Ectodermal cell (in vitro differentiated cells): Measurements from ENCODE around the gene FHOD3.

ENCODE experiments used
- H3K27ac ChIP-seq: 2 replicates; pipeline ENCODE4 v1.7.0; 2013; ENCODE audit warnings: mild to moderate bottlenecking, low read depth, low read length; ENCODE audit not compliant: insufficient read depth, poor library complexity, severe bottlenecking
- H3K27me3 ChIP-seq: 2 replicates; pipeline ENCODE4 v1.7.0; 2013; ENCODE audit warnings: mild to moderate bottlenecking, low read length; ENCODE audit not compliant: insufficient read depth, control insufficient read depth, poor library complexity, severe bottlenecking
- H3K36me3 ChIP-seq: one replicate; pipeline ENCODE4 v1.7.0; 2013; ENCODE audit warnings: low read length; ENCODE audit not compliant: control insufficient read depth, insufficient read depth
- H3K4me1 ChIP-seq: one replicate; pipeline ENCODE4 v1.7.0; 2013; ENCODE audit warnings: low read length; ENCODE audit not compliant: control insufficient read depth, insufficient read depth
- H3K4me3 ChIP-seq: 2 replicates; pipeline ENCODE4 v1.7.0; 2013; ENCODE audit warnings: low read depth, low read length, control low read depth; ENCODE audit not compliant: insufficient read depth
- H3K9me3 ChIP-seq: 2 replicates; pipeline ENCODE4 v1.7.0; 2013; ENCODE audit warnings: mild to moderate bottlenecking, low read length, moderate library complexity; ENCODE audit not compliant: control insufficient read depth
- WGBS, 2 experiments: methylation state at CpG; one replicate each; pipeline ENCODE4 v1.1.7; 2013; ENCODE audit warnings: missing lambda C conversion rate in 2 of 2; 5-methylcytosine and 5-hydroxymethylcytosine counted together

The FHOD3 gene

GRCh38 chr18:36672437-36673344 lies 375.2 kb downstream of the FHOD3 start:
- Histone ChIP-seq H3K27me3 (no peaks in the 10 kb centered on the region), H3K9me3 (no peaks in the 10 kb centered on the region), H3K27ac (no peak overlapping the region), H3K4me3 (no peak overlapping the region), H3K36me3 (peaks cover 8% of the 10 kb centered on the region), H3K4me1 (no peaks in the 10 kb centered on the region)
- 91 to 93% methylated on average over 10 to 11 of the region's 11 CpGs for WGBS, 2 experiments

GRCh38 chr18:36673452-36673851 lies 375.9 kb downstream of the FHOD3 start:
- no peaks in the 10 kb centered on the region for H3K4me1 ChIP-seq
- no peak overlapping the region for H3K27ac ChIP-seq
- H3K27me3 ChIP-seq, result no peaks in the 10 kb centered on the region
- no peak overlapping the region for H3K4me3 ChIP-seq
- 78 to 89% methylated on average over 2 of the region's 3 CpGs for WGBS, 2 experiments
- H3K36me3 ChIP-seq, result peaks cover 8% of the 10 kb centered on the region
- no peaks in the 10 kb centered on the region for H3K9me3 ChIP-seq

GRCh38 chr18:36675076-36675475 lies 377.6 kb downstream of the FHOD3 start:
- Histone ChIP-seq H3K4me3 (no peak overlapping the region), H3K36me3 (peaks cover 8% of the 10 kb centered on the region), H3K27ac (no peak overlapping the region), H3K27me3 (no peaks in the 10 kb centered on the region), H3K9me3 (no peaks in the 10 kb centered on the region), H3K4me1 (no peaks in the 10 kb centered on the region)
- 91 to 93% methylated on average over 3 of the region's 3 CpGs for WGBS, 2 experiments

GRCh38 chr18:36675542-36675941 lies 378.0 kb downstream of the FHOD3 start:
- WGBS, 2 experiments, result 83% methylated on average over 1 to 2 of the region's 2 CpGs
- H3K27me3 ChIP-seq, result no peaks in the 10 kb centered on the region
- no peaks in the 10 kb centered on the region for H3K4me1 ChIP-seq
- no peaks in the 10 kb centered on the region for H3K9me3 ChIP-seq
- H3K4me3 ChIP-seq, result no peak overlapping the region
- peaks cover 8% of the 10 kb centered on the region for H3K36me3 ChIP-seq
- no peak overlapping the region for H3K27ac ChIP-seq

GRCh38 chr18:36676629-36677028 lies 379.1 kb downstream of the FHOD3 start:
- Histone ChIP-seq H3K9me3 (no peaks in the 10 kb centered on the region), H3K27ac (no peak overlapping the region), H3K27me3 (no peaks in the 10 kb centered on the region), H3K4me3 (no peak overlapping the region), H3K36me3 (peaks cover 8% of the 10 kb centered on the region), H3K4me1 (no peaks in the 10 kb centered on the region)
- WGBS, 2 experiments, result no CpG with 5 or more reads among the region's 1 CpG

GRCh38 chr18:36680042-36680441 lies 382.5 kb downstream of the FHOD3 start:
- H3K27ac ChIP-seq, result no peak overlapping the region
- no peaks in the 10 kb centered on the region for H3K27me3 ChIP-seq
- no peak overlapping the region for H3K4me3 ChIP-seq
- no peaks in the 10 kb centered on the region for H3K4me1 ChIP-seq
- H3K9me3 ChIP-seq, result no peaks in the 10 kb centered on the region
- peaks cover 21% of the 10 kb centered on the region for H3K36me3 ChIP-seq

GRCh38 chr18:36685580-36685979 lies 388.1 kb downstream of the FHOD3 start:
- Histone ChIP-seq H3K36me3 (peaks cover 17% of the 10 kb centered on the region), H3K27me3 (no peaks in the 10 kb centered on the region), H3K4me3 (no peak overlapping the region), H3K9me3 (no peaks in the 10 kb centered on the region), H3K27ac (no peak overlapping the region), H3K4me1 (no peaks in the 10 kb centered on the region)
- WGBS, 2 experiments, result 93 to 100% methylated on average over 1 to 2 of the region's 2 CpGs

- Histone ChIP-seq H3K9me3 (no peaks in the 10 kb centered on the region), H3K4me1 (no peaks in the 10 kb centered on the region), H3K27me3 (no peaks in the 10 kb centered on the region), H3K36me3 (peaks cover 13% of the 10 kb centered on the region), H3K4me3 (no peak overlapping the region), H3K27ac (no peak overlapping the region)
- WGBS, 2 experiments, result 92 to 96% methylated on average over 3 of the region's 3 CpGs
Observed at GRCh38 chr18:36688020-36688965, 390.8 kb downstream of the FHOD3 start.

- no peaks in the 10 kb centered on the region for H3K27me3 ChIP-seq
- no peaks in the 10 kb centered on the region for H3K4me1 ChIP-seq
- H3K9me3 ChIP-seq, result no peaks in the 10 kb centered on the region
- no peak overlapping the region for H3K27ac ChIP-seq
- WGBS, 2 experiments, result 91 to 99% methylated on average over 2 of the region's 2 CpGs
- H3K36me3 ChIP-seq, result peaks cover 4% of the 10 kb centered on the region
- H3K4me3 ChIP-seq, result no peak overlapping the region
Observed at GRCh38 chr18:36692371-36692770, 394.9 kb downstream of the FHOD3 start.

GRCh38 chr18:36692921-36693332 lies 395.4 kb downstream of the FHOD3 start:
- Histone ChIP-seq H3K4me3 (no peak overlapping the region), H3K36me3 (peaks cover 4% of the 10 kb centered on the region), H3K27me3 (no peaks in the 10 kb centered on the region), H3K4me1 (no peaks in the 10 kb centered on the region), H3K9me3 (no peaks in the 10 kb centered on the region), H3K27ac (no peak overlapping the region)
- 93 to 95% methylated on average over 9 of the region's 9 CpGs for WGBS, 2 experiments
